A172 (cell line): Measurements from ENCODE around the gene HTR3A. TPM values are rescaled to one million over a fixed set of nuclear protein-coding genes. Genes with fewer than 3 reads are reported as not detected.

ENCODE experiments used
- DNase-seq: peaks from one replicate; pipeline ENCODE4 v3.0.0-alpha.2; 2015; ENCODE audit warnings: low spot score
- total RNA-seq: library from RNA; depleted of rRNA; stranded (reverse); fragments of >200 nt; shearing (Covaris generic); gene quantifications from 2 replicates; pipeline ENCODE4 v1.2.3, GENCODE V29; 2014

HTR3A gene
- total RNA-seq, 1 experiment from 2014 or later, result not detected

DNA sequence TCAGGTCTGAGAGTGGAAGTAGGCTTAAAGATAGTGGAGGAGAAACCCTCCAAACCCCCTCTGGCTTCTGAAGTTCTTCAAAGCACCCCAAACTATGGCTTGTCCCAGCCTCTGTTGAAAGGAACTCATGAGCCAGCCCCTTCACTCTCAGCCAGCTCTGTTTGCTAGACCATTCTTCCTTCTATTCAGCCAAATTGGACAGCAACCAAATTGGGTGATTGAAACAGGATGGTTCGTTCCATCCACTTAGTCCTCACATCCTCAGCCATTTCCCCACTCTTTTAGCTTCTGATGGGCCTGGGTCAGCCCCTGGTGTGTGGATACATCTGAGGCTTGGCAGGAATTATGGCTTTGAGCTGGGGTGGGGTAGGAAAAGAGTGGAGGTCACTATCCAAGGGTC, 4.5 kb downstream of the HTR3A start:
- no peak for DNase-seq

GRCh38 chr11:113980785-113981184, 5.9 kb downstream of the HTR3A start:
- DNase-seq, result no peak

DNA sequence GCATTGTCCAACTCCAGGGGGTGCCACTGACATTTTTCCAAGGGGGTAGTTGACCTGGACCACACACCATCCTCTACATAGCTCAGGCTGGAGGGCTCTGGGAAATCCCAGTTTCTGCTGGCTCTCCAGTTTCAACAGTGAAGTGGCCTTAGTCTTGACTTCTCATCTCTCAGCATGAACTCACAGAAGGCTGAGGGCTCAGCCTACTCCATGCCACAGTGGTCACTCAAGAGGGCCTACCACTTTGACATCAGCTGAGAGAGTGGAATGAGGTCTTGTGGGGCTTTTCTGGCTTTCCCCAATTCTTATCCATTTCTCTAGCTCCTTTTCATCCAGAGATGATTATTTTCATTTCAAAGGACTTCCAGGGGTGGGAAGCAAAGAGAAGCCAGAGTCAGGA, 7.4 kb downstream of the HTR3A start:
- no peak for DNase-seq

DNA sequence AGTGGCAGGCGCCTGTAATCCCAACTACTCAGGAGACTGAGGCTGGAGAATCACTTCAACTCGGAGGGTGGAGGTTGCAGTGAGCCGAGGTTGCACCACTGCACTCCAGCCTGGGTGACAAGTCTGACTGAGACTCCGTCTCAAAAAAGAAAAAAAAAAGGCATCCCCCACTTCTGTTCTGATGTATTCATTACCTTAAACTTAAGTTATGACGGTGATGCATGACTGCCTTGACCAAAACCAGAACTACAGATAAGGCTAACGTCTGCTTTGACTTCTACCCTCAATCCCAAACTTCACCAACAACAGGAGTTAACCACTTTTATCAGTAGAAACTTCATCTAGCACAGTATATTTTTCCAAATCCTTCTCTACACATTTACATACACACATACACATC, 9.9 kb downstream of the HTR3A start:
- no peak for DNase-seq

- no peak for DNase-seq
These were observed 11.0 kb downstream of the HTR3A start for GRCh38 chr11:113985906-113986305.

DNA sequence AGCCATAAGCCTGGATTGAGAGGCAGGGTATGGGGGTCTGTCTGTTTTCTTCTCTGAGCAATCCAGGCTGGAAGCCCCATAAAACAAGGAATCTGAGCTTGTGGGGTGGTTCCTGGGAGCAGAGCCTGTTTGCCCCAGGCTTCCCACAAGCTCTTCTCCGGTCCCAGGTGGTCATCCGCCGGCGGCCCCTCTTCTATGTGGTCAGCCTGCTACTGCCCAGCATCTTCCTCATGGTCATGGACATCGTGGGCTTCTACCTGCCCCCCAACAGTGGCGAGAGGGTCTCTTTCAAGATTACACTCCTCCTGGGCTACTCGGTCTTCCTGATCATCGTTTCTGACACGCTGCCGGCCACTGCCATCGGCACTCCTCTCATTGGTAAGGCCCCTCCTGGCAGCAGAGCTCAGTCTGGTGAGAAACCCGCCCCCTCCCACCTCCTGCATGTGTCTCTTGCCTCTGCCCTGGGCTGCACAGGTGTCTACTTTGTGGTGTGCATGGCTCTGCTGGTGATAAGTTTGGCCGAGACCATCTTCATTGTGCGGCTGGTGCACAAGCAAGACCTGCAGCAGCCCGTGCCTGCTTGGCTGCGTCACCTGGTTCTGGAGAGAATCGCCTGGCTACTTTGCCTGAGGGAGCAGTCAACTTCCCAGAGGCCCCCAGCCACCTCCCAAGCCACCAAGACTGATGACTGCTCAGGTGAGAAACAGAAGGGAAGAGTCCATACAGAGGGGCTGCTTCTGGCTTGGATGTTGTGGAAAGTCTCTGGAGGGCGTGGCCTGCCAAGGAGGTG, 11.6 kb downstream of the HTR3A start:
- no peak for DNase-seq

DNA sequence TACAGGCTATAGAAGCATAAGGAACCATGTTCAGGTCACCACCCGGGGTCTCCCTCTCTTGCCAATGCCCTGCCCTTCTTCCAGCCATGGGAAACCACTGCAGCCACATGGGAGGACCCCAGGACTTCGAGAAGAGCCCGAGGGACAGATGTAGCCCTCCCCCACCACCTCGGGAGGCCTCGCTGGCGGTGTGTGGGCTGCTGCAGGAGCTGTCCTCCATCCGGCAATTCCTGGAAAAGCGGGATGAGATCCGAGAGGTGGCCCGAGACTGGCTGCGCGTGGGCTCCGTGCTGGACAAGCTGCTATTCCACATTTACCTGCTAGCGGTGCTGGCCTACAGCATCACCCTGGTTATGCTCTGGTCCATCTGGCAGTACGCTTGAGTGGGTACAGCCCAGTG, 14.5 kb downstream of the HTR3A start:
- no peak for DNase-seq

DNA sequence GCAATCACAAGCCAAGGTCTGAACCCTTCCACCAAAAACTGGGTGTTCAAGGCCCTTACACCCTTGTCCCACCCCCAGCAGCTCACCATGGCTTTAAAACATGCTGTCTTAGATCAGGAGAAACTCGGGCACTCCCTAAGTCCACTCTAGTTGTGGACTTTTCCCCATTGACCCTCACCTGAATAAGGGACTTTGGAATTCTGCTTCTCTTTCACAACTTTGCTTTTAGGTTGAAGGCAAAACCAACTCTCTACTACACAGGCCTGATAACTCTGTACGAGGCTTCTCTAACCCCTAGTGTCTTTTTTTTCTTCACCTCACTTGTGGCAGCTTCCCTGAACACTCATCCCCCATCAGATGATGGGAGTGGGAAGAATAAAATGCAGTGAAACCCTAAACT, 15.0 kb downstream of the HTR3A start:
- no peak for DNase-seq

DNA sequence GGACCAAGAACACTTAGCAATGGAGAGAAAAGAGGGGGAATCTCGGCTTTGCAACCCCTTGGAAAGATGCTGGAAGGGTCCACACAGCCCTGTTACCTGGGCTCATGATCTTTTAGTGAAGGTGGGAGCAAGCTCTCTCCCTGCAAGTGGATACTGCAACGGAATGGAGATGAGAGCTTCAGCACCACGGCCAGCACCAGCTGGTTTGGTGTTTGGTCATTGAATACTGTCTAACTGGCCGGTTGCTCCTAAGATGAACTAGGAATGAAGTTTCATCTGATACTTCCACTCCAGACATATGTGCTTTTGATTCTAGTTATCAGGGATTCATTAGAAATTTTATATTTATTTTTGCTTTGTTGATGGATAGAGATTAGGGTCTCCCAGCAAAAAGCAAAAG, 16.3 kb downstream of the HTR3A start:
- peak; percentile 6 for DNase-seq

DNA sequence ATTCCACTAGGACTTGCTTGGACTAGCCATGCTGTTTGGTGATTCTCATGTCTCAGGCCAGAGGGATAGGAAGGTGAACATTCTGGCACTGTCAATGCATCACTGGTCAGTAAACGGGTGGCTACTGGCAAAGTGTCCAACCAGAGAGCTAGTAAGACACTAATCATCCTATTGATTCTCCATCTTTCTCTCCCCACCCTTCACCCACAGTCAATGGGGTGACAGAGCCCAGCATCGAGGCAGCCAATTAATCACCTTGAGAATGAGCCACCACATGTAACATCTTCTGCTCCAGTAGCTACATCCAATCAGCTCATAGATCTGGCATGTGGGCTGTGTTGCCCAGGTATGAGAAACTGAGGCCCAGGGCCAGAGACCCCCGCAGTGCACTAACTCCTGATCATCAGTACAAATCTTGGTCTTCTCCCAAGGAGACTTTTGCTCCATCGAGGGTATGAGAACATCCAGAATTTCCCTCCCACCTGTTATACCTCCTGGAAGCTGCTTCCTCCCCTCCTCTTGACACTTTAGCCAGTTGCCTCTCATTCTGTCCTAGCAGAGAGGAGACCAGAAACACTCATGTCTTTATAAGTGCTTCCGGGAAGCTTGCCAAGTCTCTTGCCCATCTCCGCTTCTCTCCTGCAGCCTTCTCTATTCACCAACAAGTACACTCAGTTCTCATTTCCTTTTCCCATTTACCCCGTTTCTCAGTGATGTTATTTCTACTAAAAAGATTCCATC, 17.0 kb downstream of the HTR3A start:
- peak; percentile 3 for DNase-seq

DNA sequence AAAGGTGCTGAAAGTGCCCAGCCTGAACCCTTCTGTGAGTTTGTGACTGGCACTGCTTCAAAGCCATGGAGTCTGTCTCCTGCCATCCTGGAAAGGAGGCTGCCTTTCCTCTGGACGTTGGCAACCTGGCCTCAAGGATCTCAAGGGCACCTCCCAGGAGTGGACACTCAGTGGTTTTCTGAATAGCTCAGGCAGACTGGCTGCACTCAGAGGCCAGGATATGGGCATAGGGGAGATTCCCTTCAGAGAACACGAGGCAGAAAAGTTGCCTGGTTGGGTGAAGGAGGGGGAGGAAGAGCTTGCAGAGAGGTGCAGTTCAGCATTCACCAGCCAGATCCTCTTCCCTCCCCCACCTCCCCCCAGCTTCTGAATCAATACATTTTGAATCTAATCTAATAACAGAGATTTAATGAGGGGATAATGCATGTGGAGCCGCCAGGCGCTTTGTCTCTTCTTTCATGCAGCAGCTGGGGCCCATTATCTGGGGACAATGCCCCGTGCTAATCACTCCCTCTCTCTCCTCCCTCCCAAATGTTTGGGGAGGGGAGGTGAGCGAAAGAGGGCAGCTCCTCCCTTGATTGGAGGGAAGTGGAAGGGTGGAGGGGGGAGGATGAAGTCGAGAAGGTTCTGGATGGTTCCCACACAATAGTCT, 17.7 kb downstream of the HTR3A start:
- DNase-seq, result no peak

- no peak for DNase-seq
These were observed 19.4 kb downstream of the HTR3A start for GRCh38 chr11:113994077-113994954.

DNA sequence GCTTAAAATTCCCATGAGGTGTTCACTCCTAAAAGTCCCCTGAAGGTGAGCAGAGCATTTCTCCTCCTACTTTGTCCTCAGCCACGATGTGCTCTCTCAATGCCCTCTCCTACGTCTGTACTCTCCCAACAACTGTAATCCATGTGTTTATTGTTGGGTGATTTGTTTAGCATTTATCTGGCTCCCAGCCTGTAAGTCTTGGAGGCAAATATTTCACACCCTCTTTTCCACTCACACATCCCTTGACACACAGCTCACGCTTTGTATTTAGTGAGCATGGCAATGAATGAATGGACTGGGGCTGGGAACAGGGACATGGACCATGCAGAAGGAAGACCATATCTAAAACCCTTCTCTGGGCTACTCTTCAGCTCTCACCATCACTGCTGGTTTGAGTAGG, 22.6 kb downstream of the HTR3A start:
- DNase-seq, result no peak

DNA sequence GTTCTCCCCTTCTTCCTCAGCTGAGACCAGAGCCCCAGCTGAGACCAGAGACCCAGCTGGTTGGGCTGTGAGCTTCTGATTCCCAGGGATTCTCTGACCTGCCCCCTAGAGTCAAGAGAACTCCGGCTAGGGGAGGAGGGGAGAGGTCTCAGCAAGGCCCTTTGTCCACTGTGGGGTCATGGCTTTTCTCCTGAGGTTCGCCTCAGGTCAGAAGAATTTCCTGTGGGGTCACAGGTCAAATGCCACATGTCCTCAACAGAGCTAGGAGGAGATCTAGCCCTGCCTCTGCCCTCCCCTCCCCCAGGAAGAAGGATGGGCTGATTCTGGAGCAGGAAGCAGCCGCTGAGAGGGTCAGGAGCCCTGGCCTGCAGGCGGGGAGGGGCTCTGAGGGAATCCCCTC, 23.7 kb downstream of the HTR3A start:
- DNase-seq, result no peak

DNA sequence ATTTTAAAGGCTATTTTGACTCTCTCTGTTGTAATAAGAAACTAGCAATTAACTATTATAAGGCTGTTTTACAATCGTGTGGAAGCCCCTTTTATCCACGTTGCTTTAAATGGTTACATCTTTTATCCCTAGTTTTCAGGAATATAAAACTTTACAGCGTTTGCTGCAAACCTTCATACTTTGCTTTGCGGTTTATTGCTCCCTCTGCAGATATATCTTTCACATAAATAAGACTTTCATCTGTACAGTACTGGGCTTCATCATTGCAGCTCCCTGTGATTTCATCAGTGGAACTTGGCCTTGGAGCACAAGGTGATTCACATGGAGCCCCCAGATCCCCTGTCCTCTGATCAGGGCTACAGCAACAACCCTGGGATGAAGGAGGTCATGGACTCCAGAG, 25.6 kb downstream of the HTR3A start:
- no peak for DNase-seq

- no peak for DNase-seq
These were observed 26.5 kb downstream of the HTR3A start for GRCh38 chr11:114001416-114001815.

GRCh38 chr11:114008331-114008730, 33.4 kb downstream of the HTR3A start:
- no peak for DNase-seq

DNA sequence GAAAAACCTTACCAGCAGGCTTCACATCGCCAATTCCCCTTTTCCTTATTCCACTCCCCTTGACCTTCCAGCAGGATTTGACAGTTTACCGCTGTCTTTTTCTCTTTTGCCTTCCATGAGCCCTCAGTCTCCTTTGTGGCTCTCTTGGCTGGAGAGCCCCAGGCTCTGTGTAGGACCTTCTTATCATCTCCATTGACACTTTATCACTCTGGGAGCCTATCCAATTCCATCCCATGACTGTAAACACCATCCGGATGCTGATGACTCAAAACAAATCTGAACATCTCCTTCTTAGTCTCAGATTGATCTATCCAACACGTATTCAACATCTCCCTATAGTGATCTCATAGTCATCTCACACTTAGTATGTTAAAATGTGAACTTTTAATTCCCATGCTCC, 36.0 kb downstream of the HTR3A start:
- DNase-seq, result no peak

DNA sequence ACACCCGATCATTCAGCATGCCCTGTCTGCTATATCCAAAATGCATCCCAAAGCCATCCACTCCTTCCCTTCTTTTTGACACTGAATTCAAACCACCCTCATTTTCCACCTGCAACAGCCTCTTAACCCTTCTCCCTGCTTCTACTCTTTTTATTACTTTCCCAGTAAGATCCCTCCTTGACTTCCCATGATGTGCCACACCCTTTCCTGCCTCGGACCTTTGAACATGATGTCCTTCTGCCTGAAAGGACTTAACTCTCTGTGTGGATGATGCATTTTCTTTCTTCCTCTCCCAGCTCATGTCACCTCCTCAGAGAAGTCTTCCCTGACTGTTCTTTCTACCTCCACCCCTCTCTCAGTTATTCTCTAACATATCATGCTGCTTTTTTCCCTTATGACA, 36.5 kb downstream of the HTR3A start:
- DNase-seq, result no peak

- DNase-seq, result no peak
These were observed 40.2 kb downstream of the HTR3A start for GRCh38 chr11:114015117-114015516.

DNA sequence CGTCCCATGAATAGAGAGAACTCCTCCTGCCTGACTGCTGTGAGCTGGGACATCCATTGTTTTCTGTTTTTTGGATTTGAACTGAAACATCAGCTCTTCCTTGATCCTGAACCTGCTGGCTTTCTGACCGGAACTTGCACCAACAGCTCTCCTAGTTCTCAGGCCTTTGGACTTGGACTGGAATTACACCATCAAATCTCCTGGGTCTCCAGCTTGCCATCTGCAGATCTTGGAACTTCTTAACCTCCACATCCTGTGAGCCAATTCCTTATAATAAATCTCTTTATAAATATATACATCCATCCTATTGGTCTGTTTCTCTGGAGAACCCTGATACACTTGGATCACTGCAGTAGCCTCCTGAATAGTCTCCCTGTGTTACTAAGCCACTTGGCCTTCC, 42.1 kb downstream of the HTR3A start:
- DNase-seq, result no peak

- DNase-seq, result no peak
These were observed 42.8 kb downstream of the HTR3A start for GRCh38 chr11:114017723-114018122.
